RWPE2 (cell line): Measurements from ENCODE around the gene FAM174C.

Experiments
- ATAC-seq: fragments of 200-7000 bp; cut with Tn5 transposase; 3 replicates; pipeline ENCODE4 v1.9.1; 2021; ENCODE audit warnings: low read depth
- DNase-seq: peaks from one replicate; pipeline ENCODE4 v3.0.0-alpha.2; 2020; ENCODE audit warnings: low spot score
- H3K27ac ChIP-seq: fragments of 450-650 bp; 2 replicates; pipeline ENCODE4 v1.5.1; 2017; ENCODE audit warnings: mild to moderate bottlenecking; ENCODE audit not compliant: poor library complexity, severe bottlenecking
- H3K27me3 ChIP-seq: fragments of 250-450 bp; sonication (Bioruptor Pico); 2 replicates; pipeline ENCODE4 v1.5.1; 2021; ENCODE audit warnings: mild to moderate bottlenecking, moderate library complexity; ENCODE audit not compliant: insufficient read depth, poor library complexity, severe bottlenecking
- H3K36me3 ChIP-seq: fragments of 250-450 bp; sonication (Bioruptor Pico); 2 replicates; pipeline ENCODE4 v1.5.1; 2020; ENCODE audit warnings: low read depth, mild to moderate bottlenecking, moderate library complexity
- H3K4me1 ChIP-seq: fragments of 250-450 bp; sonication (Bioruptor Pico); 2 replicates; pipeline ENCODE4 v1.5.1; 2021; ENCODE audit warnings: mild to moderate bottlenecking, moderate library complexity; ENCODE audit not compliant: insufficient read depth, poor library complexity, severe bottlenecking
- H3K4me3 ChIP-seq: fragments of 250-450 bp; sonication (Bioruptor Pico); 2 replicates; pipeline ENCODE4 v1.5.1; 2021; ENCODE audit warnings: mild to moderate bottlenecking, moderate library complexity; ENCODE audit not compliant: severe bottlenecking
- H3K9me3 ChIP-seq: fragments of 250-450 bp; sonication (Bioruptor Pico); 2 replicates; pipeline ENCODE4 v1.5.1; 2021; ENCODE audit warnings: mild to moderate bottlenecking, moderate library complexity; ENCODE audit not compliant: severe bottlenecking
- TF ChIP-seq, protein P1 (sequence below): fragments of 450-650 bp; IDR thresholded peaks from one replicate; pipeline ENCODE4 v1.5.1; 2017; ENCODE audit warnings: mild to moderate bottlenecking, moderate library complexity; ENCODE audit not compliant: poor library complexity, severe bottlenecking

FAM174C gene

DNA sequence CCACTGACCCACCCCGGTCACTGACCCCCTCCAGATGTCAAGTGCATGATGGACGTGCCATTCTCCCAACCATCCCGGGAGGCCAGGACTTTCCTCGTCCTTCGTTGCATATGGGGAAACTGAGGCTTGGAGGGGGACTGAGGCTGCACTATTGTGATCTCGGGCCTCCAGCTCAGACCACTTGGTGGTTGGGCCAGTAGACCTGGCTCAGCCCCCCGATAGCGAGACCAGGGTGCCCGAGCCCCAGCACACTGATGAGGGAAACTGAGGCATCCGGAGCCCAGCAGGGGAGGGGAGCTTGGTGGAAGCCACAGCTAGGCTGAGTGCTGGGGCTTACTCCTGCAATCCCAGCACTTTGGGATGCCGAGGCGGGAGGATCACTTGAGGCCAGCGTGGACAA is 20.7 kb downstream of the FAM174C start:
- Histone ChIP-seq H3K4me1 (no peaks in the 10 kb centered on the region), H3K36me3 (no peaks in the 10 kb centered on the region), H3K27ac (no peak overlapping the region), H3K4me3 (no peak overlapping the region), H3K9me3 (no peaks in the 10 kb centered on the region), H3K27me3 (peaks cover 4% of the 10 kb centered on the region)
- ATAC-seq (no peak), DNase-seq (no peak)
- TF ChIP-seq, protein P1, sequence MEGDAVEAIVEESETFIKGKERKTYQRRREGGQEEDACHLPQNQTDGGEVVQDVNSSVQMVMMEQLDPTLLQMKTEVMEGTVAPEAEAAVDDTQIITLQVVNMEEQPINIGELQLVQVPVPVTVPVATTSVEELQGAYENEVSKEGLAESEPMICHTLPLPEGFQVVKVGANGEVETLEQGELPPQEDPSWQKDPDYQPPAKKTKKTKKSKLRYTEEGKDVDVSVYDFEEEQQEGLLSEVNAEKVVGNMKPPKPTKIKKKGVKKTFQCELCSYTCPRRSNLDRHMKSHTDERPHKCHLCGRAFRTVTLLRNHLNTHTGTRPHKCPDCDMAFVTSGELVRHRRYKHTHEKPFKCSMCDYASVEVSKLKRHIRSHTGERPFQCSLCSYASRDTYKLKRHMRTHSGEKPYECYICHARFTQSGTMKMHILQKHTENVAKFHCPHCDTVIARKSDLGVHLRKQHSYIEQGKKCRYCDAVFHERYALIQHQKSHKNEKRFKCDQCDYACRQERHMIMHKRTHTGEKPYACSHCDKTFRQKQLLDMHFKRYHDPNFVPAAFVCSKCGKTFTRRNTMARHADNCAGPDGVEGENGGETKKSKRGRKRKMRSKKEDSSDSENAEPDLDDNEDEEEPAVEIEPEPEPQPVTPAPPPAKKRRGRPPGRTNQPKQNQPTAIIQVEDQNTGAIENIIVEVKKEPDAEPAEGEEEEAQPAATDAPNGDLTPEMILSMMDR: no peak

GRCh38 chr19:1296575-1297271 is 21.4 kb downstream of the FAM174C start:
- ATAC-seq: no peak

DNA sequence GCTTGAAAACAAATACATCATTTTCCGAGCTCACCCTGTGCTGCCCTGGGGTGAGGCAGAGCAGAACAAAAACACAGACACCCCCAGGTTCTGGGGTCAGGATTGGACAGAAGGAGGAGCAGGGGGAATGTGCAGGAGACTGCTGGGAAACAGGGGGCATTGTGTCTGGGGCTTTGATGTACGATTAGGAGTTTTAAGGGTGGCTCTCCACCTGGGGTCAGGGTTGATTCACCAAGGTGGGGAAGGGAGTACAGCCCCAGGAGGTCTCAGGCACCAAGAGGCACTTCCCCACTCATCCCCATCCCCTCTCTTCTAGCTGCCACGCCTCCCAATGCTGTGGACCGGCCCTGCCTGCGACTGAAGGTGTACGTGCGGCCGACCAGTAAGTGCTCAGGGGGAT is 22.9 kb downstream of the FAM174C start:
- no peak for ATAC-seq
- no peaks in the 10 kb centered on the region for H3K4me1 ChIP-seq
- peaks cover 4% of the 10 kb centered on the region for H3K27me3 ChIP-seq

More at GRCh38 chr19:1296575-1297271, 21.4 kb downstream of the FAM174C start:
- peaks cover 4% of the 10 kb centered on the region for H3K27me3 ChIP-seq
- TF ChIP-seq, protein P1: no peak
- DNase-seq: no peak
- H3K4me1 ChIP-seq: no peaks in the 10 kb centered on the region
- no peaks in the 10 kb centered on the region for H3K36me3 ChIP-seq
- no peak overlapping the region for H3K4me3 ChIP-seq
- H3K27ac ChIP-seq: no peak overlapping the region
- H3K9me3 ChIP-seq: no peaks in the 10 kb centered on the region

GRCh38 chr19:1299801-1300200 is 24.5 kb downstream of the FAM174C start:
- Histone ChIP-seq H3K27me3 (peaks cover under 1% of the 10 kb centered on the region), H3K4me3 (no peak overlapping the region), H3K4me1 (no peaks in the 10 kb centered on the region), H3K9me3 (no peaks in the 10 kb centered on the region), H3K27ac (no peak overlapping the region), H3K36me3 (no peaks in the 10 kb centered on the region)
- ATAC-seq (no peak), DNase-seq (no peak)
- TF ChIP-seq, protein P1: no peak

More for the DNA sequence above, 22.9 kb downstream of the FAM174C start:
- H3K36me3 ChIP-seq: no peaks in the 10 kb centered on the region
- H3K4me3 ChIP-seq: no peak overlapping the region
- H3K27ac ChIP-seq: no peak overlapping the region
- no peak for DNase-seq
- TF ChIP-seq, protein P1: no peak
- H3K9me3 ChIP-seq: no peaks in the 10 kb centered on the region
